MG63 (cell line): Measurements from ENCODE around the gene ARID1B. TPM values are rescaled to one million over a fixed set of nuclear protein-coding genes. Genes with fewer than 3 reads are reported as not detected.

Experiments used
- DNase-seq: peaks from one replicate; pipeline ENCODE4 v3.0.0-alpha.2; 2020
- H3K27me3 ChIP-seq: fragments of 250-450 bp; sonication (Bioruptor Pico); 2 replicates; pipeline ENCODE4 v1.5.1; 2020; ENCODE audit warnings: mild to moderate bottlenecking, moderate library complexity
- H3K36me3 ChIP-seq: fragments of 250-450 bp; sonication (Bioruptor Pico); 2 replicates; pipeline ENCODE4 v1.5.1; 2020; ENCODE audit warnings: mild to moderate bottlenecking, moderate library complexity
- H3K4me3 ChIP-seq: fragments of 250-450 bp; sonication (Bioruptor Pico); 2 replicates; pipeline ENCODE4 v1.5.1; 2020; ENCODE audit warnings: mild to moderate bottlenecking, moderate library complexity
- H3K9me3 ChIP-seq: fragments of 250-450 bp; sonication (Bioruptor Pico); 2 replicates; pipeline ENCODE4 v1.5.1; 2020; ENCODE audit warnings: mild to moderate bottlenecking, moderate library complexity
- total RNA-seq: library from RNA; depleted of rRNA; stranded (reverse); fragments of >200 nt; shearing (Covaris generic); gene quantifications from 2 replicates; pipeline ENCODE4 v1.2.3, GENCODE V29; 2014; ENCODE audit warnings: low replicate concordance

Gene ARID1B
- total RNA-seq, 1 experiment from 2014 or later = 9.9 TPM

DNA sequence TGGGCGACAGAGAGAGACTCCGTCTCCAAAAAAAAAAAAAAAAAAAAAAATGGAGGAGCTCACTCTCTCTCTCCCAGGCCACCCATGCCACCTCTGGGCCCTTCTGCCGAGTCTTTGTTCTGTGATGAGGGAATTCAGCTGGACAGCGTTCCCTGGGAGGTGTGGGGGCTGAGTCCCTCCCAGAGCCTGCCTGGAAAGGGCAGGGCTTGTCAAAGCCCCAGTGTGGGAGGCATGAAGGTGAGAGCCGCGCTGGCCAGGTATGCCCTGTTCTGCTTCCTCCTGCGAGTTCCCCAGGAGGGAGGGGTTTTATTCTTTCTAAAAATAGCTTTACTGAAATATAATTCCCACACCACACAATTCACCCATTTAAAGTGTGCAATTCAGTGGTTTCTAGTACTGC lies 476.5 kb downstream of the ARID1B start:
- no peaks in the 10 kb centered on the region for H3K36me3 ChIP-seq
- no peaks in the 10 kb centered on the region for H3K27me3 ChIP-seq

DNA sequence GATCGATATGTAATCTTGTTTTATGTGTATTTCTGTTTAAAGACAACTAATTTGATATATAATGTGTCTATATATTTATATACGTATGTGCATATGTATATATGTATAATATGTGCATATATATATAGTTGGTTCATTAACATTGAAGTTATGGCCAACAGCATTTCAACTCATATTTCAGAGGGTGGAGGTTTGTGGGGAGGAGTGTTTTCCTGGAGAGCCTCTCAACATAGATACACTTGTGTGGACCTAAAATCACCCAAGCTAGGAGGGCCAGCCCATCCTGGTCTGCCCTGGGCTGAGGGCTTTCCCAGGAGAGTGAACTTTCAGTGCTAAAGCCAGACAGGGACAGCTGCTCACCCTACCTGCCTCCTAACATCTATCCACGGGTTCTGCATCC lies 477.4 kb downstream of the ARID1B start:
- H3K27me3 ChIP-seq = no peaks in the 10 kb centered on the region
- H3K9me3 ChIP-seq = no peaks in the 10 kb centered on the region
- H3K36me3 ChIP-seq = no peaks in the 10 kb centered on the region
- H3K4me3 ChIP-seq = no peak overlapping the region
- DNase-seq = no peak

More for the DNA sequence above, 476.5 kb downstream of the ARID1B start:
- DNase-seq = no peak
- no peaks in the 10 kb centered on the region for H3K9me3 ChIP-seq
- no peak overlapping the region for H3K4me3 ChIP-seq

DNA sequence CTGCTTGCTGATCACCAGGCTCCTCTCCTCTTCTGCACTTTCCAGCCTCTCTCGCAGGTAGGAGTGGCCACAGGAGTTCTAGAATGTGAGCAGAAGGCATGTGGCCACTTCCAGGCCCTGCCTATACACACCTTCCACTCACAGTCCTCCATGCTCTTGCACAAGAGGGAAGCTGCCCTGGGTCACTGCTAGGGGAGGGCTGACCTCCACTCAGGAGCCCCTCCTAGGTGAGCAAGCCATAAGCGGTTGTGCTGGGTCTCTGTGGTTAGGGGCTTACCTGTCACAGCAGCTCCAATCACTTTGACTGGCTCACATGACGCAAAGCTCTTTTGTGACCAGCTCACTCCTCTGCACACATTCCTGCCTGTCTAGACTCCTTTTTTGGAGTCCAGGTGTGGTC lies 477.9 kb downstream of the ARID1B start:
- DNase-seq = no peak
- Histone ChIP-seq H3K36me3 (no peaks in the 10 kb centered on the region), H3K27me3 (no peaks in the 10 kb centered on the region), H3K4me3 (no peak overlapping the region), H3K9me3 (no peaks in the 10 kb centered on the region)

DNA sequence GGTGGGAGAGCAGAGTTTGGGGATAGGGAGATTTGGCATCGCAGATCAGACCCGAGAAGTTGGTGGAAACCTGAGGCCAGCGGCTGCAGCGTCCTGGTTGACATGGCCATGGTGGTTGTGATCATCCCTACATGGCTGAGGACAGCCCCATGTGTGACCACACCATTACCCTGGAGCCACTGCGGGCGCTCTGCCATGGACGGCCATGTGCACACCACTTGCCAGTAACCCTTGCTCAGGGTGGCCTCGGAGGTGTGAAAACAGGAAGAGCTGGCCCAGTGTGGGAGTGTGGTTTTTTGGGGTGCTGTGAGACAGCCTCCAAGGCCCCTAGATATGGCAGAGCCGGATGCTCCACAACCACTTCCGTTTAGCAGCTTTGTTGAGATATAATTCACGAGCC lies 481.7 kb downstream of the ARID1B start:
- Histone ChIP-seq H3K36me3 (no peaks in the 10 kb centered on the region), H3K4me3 (no peak overlapping the region), H3K27me3 (no peaks in the 10 kb centered on the region), H3K9me3 (no peaks in the 10 kb centered on the region)
- DNase-seq = no peak

DNA sequence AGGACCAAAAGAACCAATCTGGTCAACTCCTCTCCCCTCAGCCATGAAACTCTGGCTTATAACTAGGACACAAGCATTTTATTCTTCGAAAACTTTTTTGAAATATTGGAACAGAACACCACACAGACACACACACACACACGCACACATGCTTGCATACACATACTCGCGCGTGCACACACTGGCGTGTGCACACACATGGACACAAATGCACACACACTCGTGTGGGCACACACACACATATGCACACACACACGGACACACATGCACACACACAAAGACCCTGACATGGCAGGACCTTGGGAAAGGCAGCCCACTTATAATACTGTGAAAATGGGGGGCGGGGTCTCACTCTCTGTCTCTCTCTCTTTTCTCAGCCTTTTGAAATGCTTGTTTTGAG lies 482.3 kb downstream of the ARID1B start:
- no peaks in the 10 kb centered on the region for H3K9me3 ChIP-seq
- H3K36me3 ChIP-seq = no peaks in the 10 kb centered on the region
- no peak for DNase-seq
- H3K4me3 ChIP-seq = no peak overlapping the region
- no peaks in the 10 kb centered on the region for H3K27me3 ChIP-seq
